Fibroblast of mammary gland (primary cell): ENCODE measurements around the gene ST6GALNAC6.

ENCODE experiments used
- DNase-seq: peaks from one replicate; pipeline ENCODE4 v3.0.0-alpha.2; 2010; ENCODE audit warnings: low read depth
- H3K4me3 ChIP-seq: 2 replicates; pipeline ENCODE4 v1.5.1; 2011; ENCODE audit warnings: low read depth, mild to moderate bottlenecking, low read length, moderate library complexity; ENCODE audit not compliant: control insufficient read depth
- TF ChIP-seq, protein P1 (sequence below): conservative IDR thresholded peaks from 2 replicates; pipeline ENCODE4 v1.5.1; 2011; ENCODE audit warnings: low read depth, low read length, inconsistent platforms; ENCODE audit not compliant: control insufficient read depth, insufficient read depth

The ST6GALNAC6 gene

DNA sequence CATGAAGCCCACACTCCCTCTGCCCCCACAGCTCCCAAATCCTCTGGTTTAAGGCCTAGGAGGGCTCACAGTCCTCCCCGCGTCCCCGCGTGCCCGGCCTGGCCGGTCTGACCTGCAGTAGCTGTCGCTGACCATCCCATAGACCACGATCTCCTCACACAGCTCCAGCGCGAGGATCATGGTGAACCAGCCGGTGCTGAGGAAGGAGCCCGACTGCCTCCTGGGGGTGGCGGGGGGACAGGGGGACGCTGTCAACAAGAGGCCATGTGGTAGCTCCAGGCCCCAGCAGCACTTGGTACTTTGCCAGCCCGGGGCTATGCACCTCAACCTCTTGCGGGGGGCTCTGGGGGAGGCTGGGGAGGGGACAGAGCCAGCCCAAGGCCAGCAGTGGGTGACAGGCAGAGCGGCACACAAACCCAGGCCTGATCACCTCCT lies 10.5 kb upstream of the ST6GALNAC6 start:
- no peak overlapping the region for H3K4me3 ChIP-seq
- DNase-seq: no peak
- TF ChIP-seq, protein P1, sequence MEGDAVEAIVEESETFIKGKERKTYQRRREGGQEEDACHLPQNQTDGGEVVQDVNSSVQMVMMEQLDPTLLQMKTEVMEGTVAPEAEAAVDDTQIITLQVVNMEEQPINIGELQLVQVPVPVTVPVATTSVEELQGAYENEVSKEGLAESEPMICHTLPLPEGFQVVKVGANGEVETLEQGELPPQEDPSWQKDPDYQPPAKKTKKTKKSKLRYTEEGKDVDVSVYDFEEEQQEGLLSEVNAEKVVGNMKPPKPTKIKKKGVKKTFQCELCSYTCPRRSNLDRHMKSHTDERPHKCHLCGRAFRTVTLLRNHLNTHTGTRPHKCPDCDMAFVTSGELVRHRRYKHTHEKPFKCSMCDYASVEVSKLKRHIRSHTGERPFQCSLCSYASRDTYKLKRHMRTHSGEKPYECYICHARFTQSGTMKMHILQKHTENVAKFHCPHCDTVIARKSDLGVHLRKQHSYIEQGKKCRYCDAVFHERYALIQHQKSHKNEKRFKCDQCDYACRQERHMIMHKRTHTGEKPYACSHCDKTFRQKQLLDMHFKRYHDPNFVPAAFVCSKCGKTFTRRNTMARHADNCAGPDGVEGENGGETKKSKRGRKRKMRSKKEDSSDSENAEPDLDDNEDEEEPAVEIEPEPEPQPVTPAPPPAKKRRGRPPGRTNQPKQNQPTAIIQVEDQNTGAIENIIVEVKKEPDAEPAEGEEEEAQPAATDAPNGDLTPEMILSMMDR: no peak

DNA sequence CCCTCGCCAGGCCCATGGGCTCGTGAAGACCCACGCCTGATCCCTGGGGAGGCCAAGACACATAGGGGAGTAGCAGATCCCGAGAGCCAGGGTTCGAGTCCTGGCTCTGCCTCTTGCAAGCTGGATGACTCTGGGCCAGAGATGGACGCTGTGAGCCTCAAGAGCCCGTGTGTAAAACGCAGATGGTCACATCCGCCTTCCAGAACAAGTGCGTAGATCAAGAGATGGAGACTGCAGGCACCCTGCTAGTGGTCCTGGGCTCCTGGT lies 9.2 kb upstream of the ST6GALNAC6 start:
- TF ChIP-seq, protein P1: no peak
- no peak overlapping the region for H3K4me3 ChIP-seq
- no peak for DNase-seq

DNA sequence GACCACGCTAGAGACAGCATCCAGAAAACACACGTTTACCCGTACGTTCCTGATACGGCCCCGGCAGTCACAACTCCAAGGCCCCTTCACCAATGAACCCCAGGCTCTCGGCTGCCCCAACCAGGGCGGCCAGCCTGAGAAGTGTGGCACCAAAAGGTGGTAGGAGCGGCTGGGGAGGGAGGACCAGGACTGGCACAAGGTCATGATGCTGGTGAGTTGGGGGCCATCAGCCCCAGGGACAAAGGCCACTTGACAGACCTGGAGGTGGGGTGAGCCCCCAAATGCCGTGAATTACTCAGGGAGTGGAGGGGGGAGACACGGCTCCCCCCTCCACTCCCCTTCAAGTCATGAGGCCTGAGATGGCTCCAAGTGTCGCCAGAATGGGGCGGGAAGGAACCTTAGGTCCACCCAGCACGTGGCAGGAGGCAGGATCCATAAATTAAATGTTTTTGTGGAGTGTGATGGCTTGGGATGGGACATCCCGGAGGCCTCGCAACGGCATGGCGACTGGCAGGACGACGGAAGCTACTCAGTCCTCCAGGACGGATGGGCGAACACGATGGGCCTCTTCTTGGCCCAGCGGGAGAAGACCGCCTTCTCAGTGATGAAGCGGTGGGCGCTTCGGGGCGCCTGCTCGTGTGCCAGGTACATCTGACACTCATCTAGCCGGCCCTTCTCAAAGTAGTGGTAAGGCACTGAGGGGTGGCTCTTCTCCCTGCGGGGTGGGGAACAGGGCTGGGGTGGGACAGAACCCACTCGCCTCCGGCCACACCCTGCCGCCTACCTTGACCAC lies 8.7 kb upstream of the ST6GALNAC6 start:
- TF ChIP-seq, protein P1: no peak
- H3K4me3 ChIP-seq: no peak overlapping the region
- no peak for DNase-seq

DNA sequence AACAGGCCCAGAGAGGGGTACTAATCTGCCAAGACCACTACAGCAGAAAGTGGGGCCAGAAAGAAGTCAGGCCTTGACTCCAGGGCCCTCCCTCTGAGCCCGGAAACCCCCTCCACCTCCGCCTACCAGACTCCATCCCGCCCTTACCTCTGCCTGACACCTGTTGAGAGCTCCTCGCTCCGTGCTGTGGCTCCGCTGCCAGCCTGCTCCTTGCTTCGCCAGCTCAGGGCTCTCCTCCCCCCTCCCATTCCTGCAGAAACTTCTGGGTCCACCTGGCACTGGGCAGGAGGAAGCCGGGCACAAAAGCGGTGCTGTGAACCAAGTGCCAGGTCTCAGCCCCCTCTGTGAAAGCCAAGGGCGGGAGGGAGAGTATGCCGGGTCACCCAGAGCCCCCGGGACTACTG lies 6.4 kb upstream of the ST6GALNAC6 start:
- no peak overlapping the region for H3K4me3 ChIP-seq
- TF ChIP-seq, protein P1: no peak
- no peak for DNase-seq

DNA sequence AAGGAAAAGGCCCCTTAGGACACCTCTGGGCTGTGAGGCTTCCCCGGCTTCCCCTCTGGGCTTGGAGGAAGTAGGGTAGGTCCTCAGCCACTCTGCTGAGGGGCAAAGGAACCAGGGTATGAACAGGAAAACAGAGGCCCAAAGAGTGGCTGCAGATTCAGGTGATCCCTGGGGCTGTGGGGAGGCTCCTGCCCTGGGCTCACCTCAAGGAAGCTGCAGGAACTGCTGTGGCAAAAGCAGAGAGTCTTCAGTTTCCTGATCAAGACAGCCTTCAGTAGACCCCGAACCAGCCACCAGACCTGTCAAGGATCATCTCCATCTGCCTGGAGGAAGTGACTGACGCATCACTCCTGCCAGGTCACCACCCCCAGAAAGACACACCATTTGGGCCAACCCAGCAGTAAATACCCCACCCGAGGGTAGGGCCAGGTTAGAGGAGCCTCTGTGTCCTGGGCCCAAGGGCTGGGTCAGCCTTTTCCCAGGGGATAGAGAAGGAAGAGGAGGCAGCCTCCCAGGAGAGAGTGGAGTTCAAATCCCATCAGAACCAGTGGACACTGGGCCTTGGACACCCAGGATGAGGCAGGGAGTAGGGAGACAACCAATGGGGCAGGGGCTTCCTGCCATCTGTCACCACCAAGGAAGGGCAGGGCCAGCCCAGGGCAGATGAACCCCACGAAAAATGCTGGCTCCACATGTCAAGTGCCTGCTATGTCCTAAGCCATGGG lies 5.8 kb upstream of the ST6GALNAC6 start:
- DNase-seq: no peak
- no peak overlapping the region for H3K4me3 ChIP-seq
- TF ChIP-seq, protein P1: no peak

DNA sequence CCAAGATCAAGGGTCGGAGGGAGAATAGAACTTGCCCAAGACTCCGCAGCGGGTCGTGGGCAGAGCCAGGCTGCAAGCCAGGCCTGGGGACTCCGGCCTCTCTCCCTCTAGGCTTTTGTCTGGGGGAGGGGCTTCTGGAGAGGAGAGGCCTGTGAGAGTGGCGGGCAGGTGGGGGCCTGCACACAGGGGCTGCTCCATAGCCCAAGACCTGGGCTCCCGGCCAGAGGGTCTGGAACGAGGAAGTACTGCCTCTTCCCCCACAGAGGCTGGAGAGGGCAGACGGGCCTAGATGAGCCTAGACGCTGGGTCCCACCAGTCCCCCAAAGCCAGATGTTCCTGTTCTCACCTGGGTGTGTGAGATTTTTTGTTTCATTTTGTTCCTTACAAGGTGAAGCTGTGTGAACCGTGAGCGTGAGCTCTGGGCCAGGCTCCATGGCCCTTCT lies 5.2 kb upstream of the ST6GALNAC6 start:
- no peak overlapping the region for H3K4me3 ChIP-seq
- TF ChIP-seq, protein P1: no peak
- DNase-seq: no peak
